IPS-15b (cell line): ENCODE results near the gene SORBS2.

Source experiments
- H3K27me3 ChIP-seq: one replicate; pipeline ENCODE4 v1.6.1; 2013; ENCODE audit warnings: low read length; ENCODE audit not compliant: control insufficient read depth, insufficient read depth
- H3K36me3 ChIP-seq: one replicate; pipeline ENCODE4 v1.6.1; 2013; ENCODE audit warnings: low read length; ENCODE audit not compliant: control insufficient read depth, insufficient read depth
- H3K4me1 ChIP-seq: one replicate; pipeline ENCODE4 v1.6.1; 2013; ENCODE audit warnings: mild to moderate bottlenecking, low read length; ENCODE audit not compliant: control insufficient read depth, insufficient read depth
- H3K4me3 ChIP-seq: one replicate; pipeline ENCODE4 v1.5.1; 2013; ENCODE audit warnings: low read depth, low read length
- H3K9ac ChIP-seq: one replicate; pipeline ENCODE4 v1.6.1; 2013; ENCODE audit warnings: low read depth, mild to moderate bottlenecking, low read length
- H3K9me3 ChIP-seq: one replicate; pipeline ENCODE4 v1.6.1; 2013; ENCODE audit warnings: mild to moderate bottlenecking, low read length; ENCODE audit not compliant: control insufficient read depth, insufficient read depth

The SORBS2 gene

GRCh38 chr4:185541251-185541727 lies 270.7 kb downstream of the SORBS2 start:
- no peak overlapping the region for H3K9ac ChIP-seq
- no peak overlapping the region for H3K4me3 ChIP-seq
- no peaks in the 10 kb centered on the region for H3K9me3 ChIP-seq
- peaks cover 20% of the 10 kb centered on the region for H3K27me3 ChIP-seq
- peaks cover under 1% of the 10 kb centered on the region for H3K4me1 ChIP-seq
- no peaks in the 10 kb centered on the region for H3K36me3 ChIP-seq

GRCh38 chr4:185540487-185541120 lies 271.4 kb downstream of the SORBS2 start:
- Histone ChIP-seq H3K4me1 (peaks cover 4% of the 10 kb centered on the region), H3K36me3 (no peaks in the 10 kb centered on the region), H3K9me3 (no peaks in the 10 kb centered on the region), H3K9ac (no peak overlapping the region), H3K4me3 (no peak overlapping the region), H3K27me3 (peaks cover 27% of the 10 kb centered on the region)

- Histone ChIP-seq H3K27me3 (peaks cover 28% of the 10 kb centered on the region), H3K36me3 (no peaks in the 10 kb centered on the region), H3K4me3 (no peak overlapping the region), H3K4me1 (peaks cover 4% of the 10 kb centered on the region), H3K9ac (no peak overlapping the region), H3K9me3 (no peaks in the 10 kb centered on the region)
These were observed 272.0 kb downstream of the SORBS2 start for GRCh38 chr4:185540040-185540439.

- no peaks in the 10 kb centered on the region for H3K9me3 ChIP-seq
- no peak overlapping the region for H3K9ac ChIP-seq
- H3K4me1 ChIP-seq = peaks cover 4% of the 10 kb centered on the region
- H3K27me3 ChIP-seq = peaks cover 38% of the 10 kb centered on the region
- H3K4me3 ChIP-seq = no peak overlapping the region
- H3K36me3 ChIP-seq = no peaks in the 10 kb centered on the region
These were observed 273.2 kb downstream of the SORBS2 start for GRCh38 chr4:185538806-185539205.

GRCh38 chr4:185536411-185536709 lies 275.6 kb downstream of the SORBS2 start:
- no peaks in the 10 kb centered on the region for H3K9me3 ChIP-seq
- H3K27me3 ChIP-seq = peaks cover 49% of the 10 kb centered on the region
- H3K4me3 ChIP-seq = peak overlapping the region; percentile 72
- H3K9ac ChIP-seq = no peak overlapping the region
- no peaks in the 10 kb centered on the region for H3K36me3 ChIP-seq
- H3K4me1 ChIP-seq = peaks cover 4% of the 10 kb centered on the region

- peak overlapping the region; percentile 72 for H3K4me3 ChIP-seq
These were observed 276.2 kb downstream of the SORBS2 start for GRCh38 chr4:185535612-185536410.

More at GRCh38 chr4:185535612-185536410, 276.2 kb downstream of the SORBS2 start:
- no peaks in the 10 kb centered on the region for H3K36me3 ChIP-seq
- H3K4me1 ChIP-seq = peaks cover 4% of the 10 kb centered on the region
- no peaks in the 10 kb centered on the region for H3K9me3 ChIP-seq
- peak overlapping the region; percentile 28 for H3K9ac ChIP-seq
- H3K27me3 ChIP-seq = peaks cover 48% of the 10 kb centered on the region
